Transverse colon (tissue), 3 donors: ENCODE results near the gene PANX2.

Source experiments
- CTCF ChIP-seq, 5 experiments: fragments of 200-600 bp in 3 of 5; fragments of 450-650 bp in 2 of 5; sonication (generic) in 3 of 5; IDR thresholded peaks; 1 replicate in 2 of 5; 2 replicates in 3 of 5; pipeline ENCODE4 v1.5.1; 2016 to 2017; ENCODE audit warnings: antibody characterized with exemption in 5 of 5, inconsistent platforms in 3 of 5, mild to moderate bottlenecking in 2 of 5, moderate library complexity in 1 of 5
- POLR2A ChIP-seq: fragments of 450-650 bp; IDR thresholded peaks from one replicate; pipeline ENCODE4 v1.6.1; 2016; ENCODE audit warnings: antibody characterized with exemption, mild to moderate bottlenecking, moderate library complexity

- TF ChIP-seq POLR2A, result no peak
- TF ChIP-seq CTCF (IDR thresholded peaks at IDR 0.05), result no peak
These were observed 49.5 kb downstream of the PANX2 start for GRCh38 chr22:50219800-50220602.
